GM18873 (cell line): ENCODE data around the gene YPEL3.

Experiments used
- ATAC-seq: cut with Tn5 transposase; IDR thresholded peaks from one replicate; pipeline ENCODE4 v1.9.1; 2021; ENCODE audit warnings: mild to moderate bottlenecking, moderate library complexity, moderate number of reproducible peaks; ENCODE audit not compliant: unreplicated experiment, low FRiP score

The YPEL3 gene

DNA sequence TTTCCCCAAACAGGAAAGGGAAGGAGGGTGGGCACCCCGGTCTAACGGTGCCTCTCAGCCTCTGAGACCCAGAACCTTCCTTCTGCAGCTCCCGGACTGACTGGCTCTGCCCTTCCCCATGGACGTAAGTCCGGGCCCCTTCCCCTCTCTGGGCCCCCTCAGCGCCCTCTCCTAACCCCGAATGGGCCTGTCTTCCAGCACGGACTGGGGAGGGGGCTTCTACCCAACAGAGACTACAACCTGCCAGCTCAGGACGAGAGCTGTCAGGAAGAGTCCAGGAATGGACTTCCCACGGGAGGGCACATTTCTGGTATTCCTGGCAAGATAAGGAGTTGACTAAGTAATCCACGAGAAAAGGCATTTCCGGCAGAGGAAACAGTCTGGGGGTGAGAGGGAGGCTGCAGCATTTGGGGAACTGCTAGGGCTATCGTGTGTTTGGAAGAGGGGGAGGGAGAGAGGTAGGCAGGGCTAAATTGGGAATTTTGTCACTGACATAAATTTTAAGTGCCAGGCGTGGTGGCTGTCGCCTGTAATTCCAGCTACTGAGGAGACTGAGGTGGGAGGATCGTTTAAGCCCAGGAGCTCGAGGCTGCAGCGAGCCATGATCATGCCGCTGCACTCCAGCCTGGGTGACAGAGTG is 42.5 kb downstream of the YPEL3 start:
- no peak for ATAC-seq

DNA sequence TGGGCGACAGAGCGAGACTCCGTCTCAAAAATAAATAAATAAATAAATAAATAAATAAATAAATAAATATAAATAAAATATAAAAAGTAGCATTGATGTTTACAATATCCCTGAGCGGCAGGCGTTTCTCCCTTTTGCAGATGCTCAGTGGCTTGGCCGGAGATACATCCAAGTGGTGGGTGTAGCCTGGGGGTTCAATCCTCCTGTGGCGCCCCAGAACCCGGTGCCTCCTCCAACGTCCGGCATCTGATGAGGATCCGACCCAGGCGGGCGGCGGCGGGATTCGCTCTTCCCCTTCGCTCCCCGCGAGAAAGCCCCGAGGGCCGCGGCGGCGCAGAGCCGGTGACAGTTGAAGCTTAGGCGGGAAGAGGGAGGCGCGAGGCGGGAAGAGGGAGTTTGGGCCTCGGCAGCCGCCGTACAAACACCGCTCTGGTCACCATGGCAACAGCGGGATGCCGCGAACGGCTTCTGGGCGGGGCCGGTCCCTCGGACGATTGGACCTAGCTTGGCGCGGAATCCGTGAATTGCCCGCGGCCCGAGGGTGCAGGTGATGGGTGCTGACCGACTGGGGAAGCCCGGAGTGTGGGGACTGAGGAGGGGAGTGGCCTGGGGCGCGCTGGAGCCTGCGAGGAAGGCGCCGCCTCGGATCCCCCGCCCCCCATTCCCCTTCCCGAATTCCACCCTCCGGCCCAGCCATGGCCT is 43.2 kb downstream of the YPEL3 start:
- no peak for ATAC-seq

DNA sequence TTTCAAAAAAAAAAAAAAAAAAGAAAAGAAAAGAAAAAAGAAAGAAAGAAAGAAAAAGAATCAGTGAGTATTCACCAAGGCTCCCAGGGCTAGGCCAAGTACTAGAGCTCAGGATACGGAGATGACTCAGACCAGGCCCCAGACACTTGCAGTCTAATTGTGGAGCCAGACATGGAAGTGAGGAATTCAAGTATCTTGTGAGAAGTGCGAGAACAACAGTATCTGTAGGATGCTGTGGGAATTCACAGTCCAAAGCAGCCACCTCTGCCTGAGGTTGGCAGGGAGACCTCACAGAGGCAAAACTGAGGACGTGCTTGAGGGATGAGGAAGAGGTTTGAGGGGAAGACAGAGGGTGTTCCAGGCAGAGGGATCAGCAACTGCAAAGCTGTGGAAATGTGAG is 44.5 kb downstream of the YPEL3 start:
- no peak for ATAC-seq

DNA sequence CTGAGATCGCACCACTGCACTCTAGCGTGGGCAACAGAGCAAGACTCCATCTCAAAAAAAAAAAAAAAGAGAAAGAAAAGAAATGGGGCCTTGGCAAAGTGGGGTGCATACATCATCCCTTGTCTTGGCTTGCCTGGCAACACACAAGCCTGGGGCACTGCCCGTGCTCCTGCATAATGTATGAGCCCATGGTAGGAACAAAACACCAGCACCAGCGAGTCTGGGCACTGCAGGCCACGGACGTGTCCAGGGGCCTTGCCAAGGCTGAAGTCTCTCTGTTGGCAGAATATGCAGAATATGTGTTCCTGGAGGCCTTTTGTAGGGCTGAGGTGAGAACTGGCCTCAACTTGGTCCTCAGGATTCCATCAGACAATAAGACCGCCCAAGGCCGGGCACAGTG is 46.1 kb downstream of the YPEL3 start:
- no peak for ATAC-seq

DNA sequence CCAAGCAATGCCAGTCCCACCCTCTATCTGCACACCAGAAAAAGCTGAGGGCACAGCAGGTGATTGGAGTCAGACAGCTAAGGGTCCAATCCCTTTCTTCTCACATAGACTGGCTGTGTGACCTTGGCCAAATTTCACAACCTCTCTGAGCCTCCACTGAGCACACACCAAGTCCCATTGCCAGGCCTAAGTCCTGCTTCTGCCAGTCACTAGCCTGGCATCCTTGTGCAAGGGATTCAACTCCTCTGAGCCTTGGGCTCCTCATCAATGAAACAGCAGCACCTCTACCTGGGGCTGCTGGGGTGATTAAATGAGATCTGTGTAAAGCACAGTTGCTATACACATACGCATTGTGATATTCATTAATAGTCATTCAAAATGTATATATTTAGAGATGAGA is 49.4 kb downstream of the YPEL3 start:
- no peak for ATAC-seq

DNA sequence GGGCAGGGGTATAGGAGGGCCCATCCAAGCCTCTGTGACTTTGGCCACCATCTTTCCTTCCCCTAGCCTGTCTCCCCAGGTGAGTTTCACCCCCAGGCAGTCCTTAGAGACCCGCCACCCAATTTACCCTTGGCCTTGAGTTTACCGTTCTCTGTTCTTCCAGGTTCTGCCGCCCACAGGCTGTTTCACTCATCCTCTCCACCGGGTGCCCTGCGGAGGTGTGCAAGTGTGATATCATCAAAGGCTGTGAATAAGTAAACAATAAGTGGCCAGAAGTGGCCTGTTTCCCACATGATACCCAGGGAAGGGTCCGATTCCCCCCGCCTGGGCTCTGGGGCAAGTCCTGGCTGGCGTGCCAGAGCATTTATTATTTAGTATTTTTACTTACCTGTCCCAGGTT is 49.8 kb downstream of the YPEL3 start:
- no peak for ATAC-seq
